Natural killer cell (primary cell): ENCODE results near the gene ATOH8. TPM values are rescaled to one million over a fixed set of nuclear protein-coding genes. Genes with fewer than 3 reads are reported as not detected.
A peak's percentile ranks its signal among the peaks of the same experiment; 100 is the strongest.

Experiments
- ATAC-seq, 3 donors: fragments of 150-1000 bp in 2 of 3; fragments of 200-7000 bp in 1 of 3; cut with Tn5 transposase; 1 replicate in 1 of 3; 2 replicates in 2 of 3; pipeline ENCODE4 v1.10.0; 2021; ENCODE audit warnings: mild to moderate bottlenecking in 2 of 3, moderate library complexity in 2 of 3
- DNase-seq, 2 donors: peaks; one replicate each; pipeline versions ENCODE4 v3.0.0 to v3.0.0-alpha.2; 2013 to 2021; ENCODE audit warnings: mixed read lengths in 1 of 2
- H3K27ac ChIP-seq: one replicate; pipeline ENCODE4 v1.5.1; 2013; ENCODE audit warnings: mild to moderate bottlenecking, low read length
- H3K27me3 ChIP-seq: one replicate; pipeline ENCODE4 v1.6.1; 2013; ENCODE audit warnings: low read length; ENCODE audit not compliant: control insufficient read depth, insufficient read depth
- H3K36me3 ChIP-seq: one replicate; pipeline ENCODE4 v1.6.1; 2013; ENCODE audit warnings: low read length; ENCODE audit not compliant: control insufficient read depth, insufficient read depth
- H3K4me1 ChIP-seq: one replicate; pipeline ENCODE4 v1.6.1; 2013; ENCODE audit warnings: low read length; ENCODE audit not compliant: control insufficient read depth, insufficient read depth
- H3K4me3 ChIP-seq: one replicate; pipeline ENCODE4 v1.5.1; 2013; ENCODE audit warnings: low read length
- H3K9me3 ChIP-seq: one replicate; pipeline ENCODE4 v1.6.1; 2013; ENCODE audit warnings: low read length; ENCODE audit not compliant: control insufficient read depth, insufficient read depth
- H3K27ac Mint-ChIP-seq, 2 donors: one replicate each; pipeline ENCODE4 v1.8.0; 2022; ENCODE audit warnings: mild to moderate bottlenecking in 2 of 2, mixed read lengths in 2 of 2, moderate library complexity in 1 of 2
- H3K27me3 Mint-ChIP-seq, 2 donors: one replicate each; pipeline ENCODE4 v1.8.0; 2022; ENCODE audit warnings: low read depth in 2 of 2, mixed read lengths in 2 of 2
- H3K36me3 Mint-ChIP-seq: one replicate; pipeline ENCODE4 v1.8.0; 2022; ENCODE audit warnings: mixed read lengths
- H3K4me1 Mint-ChIP-seq, 2 donors: one replicate each; pipeline ENCODE4 v1.8.0; 2022; ENCODE audit warnings: mixed read lengths in 2 of 2
- H3K4me3 Mint-ChIP-seq: one replicate; pipeline ENCODE4 v1.8.0; 2022; ENCODE audit warnings: mild to moderate bottlenecking, moderate library complexity, mixed read lengths
- H3K9me3 Mint-ChIP-seq, 2 donors: one replicate each; pipeline ENCODE4 v1.8.0; 2022; ENCODE audit warnings: mixed read lengths in 2 of 2
- WGBS: methylation state at CpG from one replicate; pipeline ENCODE4 v1.1.7; 2013; ENCODE audit warnings: missing lambda C conversion rate; ENCODE audit not compliant: insufficient coverage; 5-methylcytosine and 5-hydroxymethylcytosine counted together
- intact Hi-C: fragments of 100-400 bp; cut with micrococcal nuclease; formaldehyde crosslinking; loops from one replicate; pipeline ENCODE4 v1.14.2; 2022
- total RNA-seq, 4 donors: library from RNA; stranded (reverse); fragments of 120-200 nt in 1 of 4; gene quantifications; one replicate each; pipeline versions ENCODE4 v1.2.3 to v1.2.4, GENCODE V29; 2013 to 2022
- TF ChIP-seq, protein P1 (sequence below): fragments of 200-600 bp; IDR thresholded peaks from one replicate; pipeline ENCODE4 v1.8.0; 2022; ENCODE audit warnings: antibody characterized with exemption

Gene ATOH8
- total RNA-seq, 3 donors from 2014 or later (not counting 1 experiment from before 2014, with no cell fraction given) = 0.23 TPM; not detected in 2

GRCh38 chr2:85751627-85752026 lies 2.2 kb upstream of the ATOH8 start:
- ATAC-seq (no peak), DNase-seq (no peak)
- Mint-ChIP-seq H3K4me3 (peak overlapping the region; percentile 3), H3K27me3 (peaks cover 47 to 49% of the 10 kb centered on the region in 2 donors), H3K9me3 (no peaks in the 10 kb centered on the region), H3K36me3 (no peaks in the 10 kb centered on the region), H3K27ac (no peak overlapping the region), H3K4me1 (peaks cover 0 to 27% of the 10 kb centered on the region in 2 donors)
- TF ChIP-seq, protein P1, sequence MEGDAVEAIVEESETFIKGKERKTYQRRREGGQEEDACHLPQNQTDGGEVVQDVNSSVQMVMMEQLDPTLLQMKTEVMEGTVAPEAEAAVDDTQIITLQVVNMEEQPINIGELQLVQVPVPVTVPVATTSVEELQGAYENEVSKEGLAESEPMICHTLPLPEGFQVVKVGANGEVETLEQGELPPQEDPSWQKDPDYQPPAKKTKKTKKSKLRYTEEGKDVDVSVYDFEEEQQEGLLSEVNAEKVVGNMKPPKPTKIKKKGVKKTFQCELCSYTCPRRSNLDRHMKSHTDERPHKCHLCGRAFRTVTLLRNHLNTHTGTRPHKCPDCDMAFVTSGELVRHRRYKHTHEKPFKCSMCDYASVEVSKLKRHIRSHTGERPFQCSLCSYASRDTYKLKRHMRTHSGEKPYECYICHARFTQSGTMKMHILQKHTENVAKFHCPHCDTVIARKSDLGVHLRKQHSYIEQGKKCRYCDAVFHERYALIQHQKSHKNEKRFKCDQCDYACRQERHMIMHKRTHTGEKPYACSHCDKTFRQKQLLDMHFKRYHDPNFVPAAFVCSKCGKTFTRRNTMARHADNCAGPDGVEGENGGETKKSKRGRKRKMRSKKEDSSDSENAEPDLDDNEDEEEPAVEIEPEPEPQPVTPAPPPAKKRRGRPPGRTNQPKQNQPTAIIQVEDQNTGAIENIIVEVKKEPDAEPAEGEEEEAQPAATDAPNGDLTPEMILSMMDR = no peak
- 49% methylated on average over 11 of the region's 11 CpGs for WGBS
- no peaks in the 10 kb centered on the region for H3K36me3 ChIP-seq
- H3K27ac ChIP-seq = no peak overlapping the region
- intact Hi-C loops = no loop called here
- H3K27me3 ChIP-seq = peaks cover 44% of the 10 kb centered on the region
- no peaks in the 10 kb centered on the region for H3K9me3 ChIP-seq
- peaks cover 43% of the 10 kb centered on the region for H3K4me1 ChIP-seq
- H3K4me3 ChIP-seq = no peak overlapping the region

GRCh38 chr2:85753035-85753524 lies 711 bp upstream of the ATOH8 start:
- no peak overlapping the region for H3K27ac Mint-ChIP-seq
- H3K4me3 Mint-ChIP-seq = peak overlapping the region; percentile 76
- Histone ChIP-seq H3K27me3 (peaks cover 53% of the 10 kb centered on the region), H3K27ac (no peak overlapping the region), H3K4me3 (no peak overlapping the region), H3K36me3 (no peaks in the 10 kb centered on the region), H3K4me1 (peaks cover 40% of the 10 kb centered on the region), H3K9me3 (no peaks in the 10 kb centered on the region)
- peaks cover 0 to 27% of the 10 kb centered on the region in 2 donors for H3K4me1 Mint-ChIP-seq
- DNase-seq (peak in 1 of 2 donors; percentile 16), ATAC-seq (no peak)
- no peaks in the 10 kb centered on the region for H3K9me3 Mint-ChIP-seq
- WGBS = 16% methylated on average over 29 of the region's 29 CpGs
- no peaks in the 10 kb centered on the region for H3K36me3 Mint-ChIP-seq
- intact Hi-C loops = no loop called here
- TF ChIP-seq, protein P1 = no peak
- H3K27me3 Mint-ChIP-seq = peaks cover 48 to 49% of the 10 kb centered on the region in 2 donors

DNA sequence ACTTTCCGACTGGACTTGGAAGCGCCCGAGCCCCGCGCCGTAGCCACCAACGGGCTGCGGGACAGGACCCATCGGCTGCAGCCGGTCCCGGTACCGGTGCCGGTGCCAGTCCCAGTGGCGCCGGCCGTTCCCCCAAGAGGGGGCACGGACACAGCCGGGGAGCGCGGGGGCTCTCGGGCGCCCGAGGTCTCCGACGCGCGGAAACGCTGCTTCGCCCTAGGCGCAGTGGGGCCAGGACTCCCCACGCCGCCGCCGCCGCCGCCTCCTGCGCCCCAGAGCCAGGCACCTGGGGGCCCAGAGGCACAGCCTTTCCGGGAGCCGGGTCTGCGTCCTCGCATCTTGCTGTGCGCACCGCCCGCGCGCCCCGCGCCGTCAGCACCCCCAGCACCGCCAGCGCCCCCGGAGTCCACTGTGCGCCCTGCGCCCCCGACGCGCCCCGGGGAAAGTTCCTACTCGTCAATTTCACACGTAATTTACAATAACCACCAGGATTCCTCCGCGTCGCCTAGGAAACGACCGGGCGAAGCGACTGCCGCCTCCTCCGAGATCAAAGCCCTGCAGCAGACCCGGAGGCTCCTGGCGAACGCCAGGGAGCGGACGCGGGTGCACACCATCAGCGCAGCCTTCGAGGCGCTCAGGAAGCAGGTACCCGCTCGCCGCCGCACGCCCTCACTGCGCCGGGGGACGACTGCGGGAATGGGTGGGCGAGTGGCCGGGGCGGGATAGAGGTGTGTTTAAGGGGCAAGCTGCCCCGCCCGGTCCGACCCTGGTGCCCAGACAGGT lies 713 bp downstream of the ATOH8 start:
- Histone ChIP-seq H3K4me1 (peaks cover 29% of the 10 kb centered on the region), H3K9me3 (no peaks in the 10 kb centered on the region), H3K4me3 (peak overlapping the region; percentile 37), H3K27ac (no peak overlapping the region), H3K36me3 (no peaks in the 10 kb centered on the region), H3K27me3 (peaks cover 53% of the 10 kb centered on the region)
- H3K27me3 Mint-ChIP-seq = peaks cover 44 to 48% of the 10 kb centered on the region in 2 donors
- TF ChIP-seq, protein P1 = no peak
- under 1% methylated on average over 93 of the region's 93 CpGs for WGBS
- peak overlapping the region in 1 of 2 donors; percentile 31 for H3K27ac Mint-ChIP-seq
- no peaks in the 10 kb centered on the region for H3K36me3 Mint-ChIP-seq
- DNase-seq = peak; percentile 26 to 55
- no peaks in the 10 kb centered on the region for H3K9me3 Mint-ChIP-seq
- ATAC-seq = peak; percentile 33 to 52 (median 41)
- peaks cover 0 to 27% of the 10 kb centered on the region in 2 donors for H3K4me1 Mint-ChIP-seq
- H3K4me3 Mint-ChIP-seq = peak overlapping the region; percentile 83
- intact Hi-C loops = no loop called here
